IMR-90 (cell line): ENCODE results near the gene CDC42EP5. TPM values are rescaled to one million over a fixed set of nuclear protein-coding genes. Genes with fewer than 3 reads are reported as not detected.

Source experiments
- ATAC-seq: fragments of 200-7000 bp; cut with Tn5 transposase; 2 replicates; pipeline ENCODE4 v1.9.1; 2020; ENCODE audit warnings: low read depth, mild to moderate bottlenecking, moderate library complexity
- BruUV-seq: library from RNA; stranded (reverse); fragments of 400-500 nt; replicated peaks from 2 replicates; lab custom pipeline; 2021; lab: Mats Ljungman, UMichigan
- CTCF ChIA-PET: fragments of 300-600 bp; formaldehyde crosslinking; extraction: SDS; loops from one replicate; lab custom pipeline; 2021; ENCODE audit warnings: antibody characterized with exemption; lab: Yijun Ruan, JAX
- POLR2A ChIA-PET: fragments of 300-600 bp; sonication (Branson Sonifier 250); formaldehyde crosslinking; loops from one replicate; lab custom pipeline; 2022; ENCODE audit warnings: antibody characterized with exemption; ENCODE audit not compliant: unreplicated experiment; lab: Charles Lee
- DNase-seq: peaks from one replicate; pipeline ENCODE4 v3.0.0; 2013
- H2AFZ ChIP-seq: replicated peaks from 2 replicates; pipeline ENCODE3; 2013; ENCODE audit warnings: low read length, mild to moderate bottlenecking; ENCODE audit not compliant: poor library complexity
- H2AK5ac ChIP-seq: 2 replicates; pipeline ENCODE4 v1.6.1; 2013; ENCODE audit warnings: low read depth, low read length, inconsistent platforms
- H2AK9ac ChIP-seq: replicated peaks from 2 replicates; pipeline ENCODE3; 2013; ENCODE audit warnings: mild to moderate bottlenecking, low read depth, low read length, moderate library complexity; ENCODE audit not compliant: poor library complexity
- H2BK120ac ChIP-seq: 2 replicates; pipeline ENCODE4 v1.6.1; 2013; ENCODE audit warnings: low read depth, low read length, inconsistent platforms
- H2BK15ac ChIP-seq: 3 replicates; pipeline ENCODE4 v1.6.1; 2013; ENCODE audit warnings: low read depth, low read length, inconsistent platforms
- H2BK20ac ChIP-seq: 2 replicates; pipeline ENCODE4 v1.6.1; 2013; ENCODE audit warnings: low read depth, mild to moderate bottlenecking, inconsistent platforms, low read length, moderate library complexity
- H2BK5ac ChIP-seq: 2 replicates; pipeline ENCODE4 v1.6.1; 2013; ENCODE audit warnings: mild to moderate bottlenecking, low read depth, low read length, inconsistent platforms; ENCODE audit not compliant: poor library complexity, severe bottlenecking
- H3K14ac ChIP-seq: replicated peaks from 2 replicates; pipeline ENCODE4 v1.6.1; 2013; ENCODE audit warnings: low read depth, low read length, inconsistent platforms
- H3K18ac ChIP-seq: 2 replicates; pipeline ENCODE4 v1.6.1; 2013; ENCODE audit warnings: low read depth, low read length, control low read depth
- H3K23ac ChIP-seq: 2 replicates; pipeline ENCODE4 v1.6.1; 2013; ENCODE audit warnings: low read depth, low read length, inconsistent platforms
- H3K27ac ChIP-seq: 2 replicates; pipeline ENCODE4 v1.5.1; 2013; ENCODE audit warnings: mild to moderate bottlenecking, control low read depth, low read length; ENCODE audit not compliant: insufficient read depth
- H3K27me3 ChIP-seq: 2 replicates; pipeline ENCODE4 v1.6.1; 2013; ENCODE audit warnings: low read length; ENCODE audit not compliant: control insufficient read depth, insufficient read depth
- H3K36me3 ChIP-seq: 2 replicates; pipeline ENCODE4 v1.6.1; 2013; ENCODE audit warnings: low read length, mixed read lengths; ENCODE audit not compliant: control insufficient read depth, insufficient read depth
- H3K4ac ChIP-seq: 2 replicates; pipeline ENCODE4 v1.6.1; 2013; ENCODE audit warnings: low read depth, low read length, inconsistent platforms
- H3K4me1 ChIP-seq: 2 replicates; pipeline ENCODE4 v1.6.1; 2013; ENCODE audit warnings: low read length, mixed read lengths; ENCODE audit not compliant: control insufficient read depth, insufficient read depth
- H3K4me2 ChIP-seq: 2 replicates; pipeline ENCODE4 v1.6.1; 2013; ENCODE audit warnings: low read depth, mild to moderate bottlenecking, control low read depth, low read length, moderate library complexity
- H3K4me3 ChIP-seq: 2 replicates; pipeline ENCODE4 v1.5.1; 2013; ENCODE audit warnings: low read depth, mild to moderate bottlenecking, control low read depth, low read length, moderate library complexity; ENCODE audit not compliant: insufficient read depth
- H3K56ac ChIP-seq: 2 replicates; pipeline ENCODE4 v1.6.1; 2013; ENCODE audit warnings: low read length, inconsistent platforms; ENCODE audit not compliant: insufficient read depth; ENCODE audit errors: extremely low read depth
- H3K79me1 ChIP-seq, 2 experiments: 2 replicates each; pipeline ENCODE4 v1.6.1; 2013; ENCODE audit warnings: low read length in 2 of 2, inconsistent platforms in 1 of 2, low read depth in 1 of 2
- H3K9ac ChIP-seq: 2 replicates; pipeline ENCODE4 v1.6.1; 2013; ENCODE audit warnings: low read depth, low read length, control low read depth
- H3K9me1 ChIP-seq: 2 replicates; pipeline ENCODE4 v1.6.1; 2013; ENCODE audit warnings: low read length, inconsistent platforms; ENCODE audit not compliant: insufficient read depth
- H3K9me3 ChIP-seq: 2 replicates; pipeline ENCODE4 v1.6.1; 2013; ENCODE audit warnings: low read length; ENCODE audit not compliant: control insufficient read depth, insufficient read depth
- H4K20me1 ChIP-seq: 2 replicates; pipeline ENCODE4 v1.6.1; 2013; ENCODE audit warnings: low read length, inconsistent platforms; ENCODE audit not compliant: insufficient read depth
- H4K5ac ChIP-seq: 2 replicates; pipeline ENCODE4 v1.6.1; 2013; ENCODE audit warnings: mild to moderate bottlenecking, low read depth, low read length, control low read depth
- H4K8ac ChIP-seq, 2 experiments: 2 replicates each; pipeline ENCODE4 v1.6.1; 2013; ENCODE audit warnings: low read depth in 2 of 2, low read length in 2 of 2, control low read depth in 1 of 2, inconsistent platforms in 1 of 2
- H4K91ac ChIP-seq: 2 replicates; pipeline ENCODE4 v1.6.1; 2013; ENCODE audit warnings: low read depth, low read length, inconsistent platforms; ENCODE audit not compliant: insufficient read depth
- BHLHE40 ChIP-seq: fragments of 150-350 bp; IDR thresholded peaks from 2 replicates; pipeline ENCODE4 v1.6.1; 2016; ENCODE audit warnings: mild to moderate bottlenecking, low read depth, low read length
- CEBPB ChIP-seq: IDR thresholded peaks from 2 replicates; pipeline ENCODE4 v1.6.1; 2012; ENCODE audit warnings: low read depth, low read length, improper control_type of control experiment
- CHD1 ChIP-seq: IDR thresholded peaks from 2 replicates; pipeline ENCODE4 v1.6.1; 2012; ENCODE audit warnings: low read depth, low read length, improper control_type of control experiment
- MAZ ChIP-seq: IDR thresholded peaks from 2 replicates; pipeline ENCODE4 v1.6.1; 2012; ENCODE audit warnings: low read depth, mild to moderate bottlenecking, low read length, improper control_type of control experiment, moderate library complexity, borderline replicate concordance
- NFE2L2 ChIP-seq: fragments of 150-350 bp; IDR thresholded peaks from 2 replicates; pipeline ENCODE4 v1.6.1; 2016; ENCODE audit warnings: low read depth, mild to moderate bottlenecking, low read length
- RAD21 ChIP-seq: IDR thresholded peaks from 2 replicates; pipeline ENCODE4 v1.6.1; 2012; ENCODE audit warnings: low read length, improper control_type of control experiment
- RCOR1 ChIP-seq: IDR thresholded peaks from 2 replicates; pipeline ENCODE4 v1.6.1; 2012; ENCODE audit warnings: mild to moderate bottlenecking, low read length, improper control_type of control experiment; ENCODE audit not compliant: insufficient replicate concordance
- RFX5 ChIP-seq: IDR thresholded peaks from 2 replicates; pipeline ENCODE4 v1.8.0; 2012; ENCODE audit warnings: low read depth, mild to moderate bottlenecking, low read length, moderate library complexity
- SMC3 ChIP-seq: fragments of 150-350 bp; IDR thresholded peaks from 2 replicates; pipeline ENCODE4 v1.6.1; 2016; ENCODE audit warnings: low read depth, mild to moderate bottlenecking, antibody characterized with exemption, low read length, moderate library complexity
- WGBS, 2 experiments: methylation state at CpG; one replicate each; pipeline versions ENCODE4 v1.1.5 to v1.1.7; 2013; ENCODE audit warnings: missing lambda C conversion rate in 2 of 2; ENCODE audit not compliant: insufficient read length in 1 of 2; ENCODE audit errors: extremely low coverage in 2 of 2; 5-methylcytosine and 5-hydroxymethylcytosine counted together
- dilution Hi-C: fragments of 300-500 bp; cut with HindIII; formaldehyde crosslinking; loops from one replicate; pipeline ENCODE4 v1.14.3; 2018; ENCODE audit warnings: low sequenced_read_pairs; ENCODE audit not compliant: unreplicated experiment
- in situ Hi-C: fragments of 300-500 bp; cut with MboI; formaldehyde crosslinking; loops from 3 replicates; pipeline ENCODE4 v1.14.3; 2019; ENCODE audit warnings: low sequenced_read_pairs, inconsistent platforms, mixed read lengths
- intact Hi-C: fragments of 100-400 bp; cut with micrococcal nuclease; formaldehyde crosslinking; loops from 2 replicates; pipeline ENCODE4 v1.10.0; 2022
- polyA plus RNA-seq, 3 experiments: library from polyadenylated mRNA; depleted of rRNA; stranded (reverse); fragments of >200 nt; gene quantifications; 2 replicates each; pipeline ENCODE4 v1.2.3, GENCODE V29; 2012; ENCODE audit warnings: low replicate concordance in 1 of 3
- total RNA-seq: library from RNA; depleted of rRNA; stranded (reverse); fragments of >200 nt; gene quantifications from 2 replicates; pipeline ENCODE4 v1.2.3, GENCODE V29; 2012
- TF ChIP-seq, protein P1 (sequence below): fragments of 150-350 bp; IDR thresholded peaks from 2 replicates; pipeline ENCODE4 v1.6.1; 2017; ENCODE audit warnings: mild to moderate bottlenecking, antibody characterized with exemption, low read length, low read depth
- TF ChIP-seq, protein P2 (sequence below): fragments of 150-350 bp; IDR thresholded peaks from 2 replicates; pipeline ENCODE4 v1.6.1; 2016; ENCODE audit warnings: low read depth, mild to moderate bottlenecking, low read length, moderate library complexity, borderline replicate concordance
- TF ChIP-seq, protein P3 (sequence below): conservative IDR thresholded peaks from 2 replicates; pipeline ENCODE4 v1.5.1; 2012; ENCODE audit warnings: mild to moderate bottlenecking, low read depth, low read length, improper control_type of control experiment

Gene CDC42EP5
- total and polyA plus RNA-seq, 2 of the 4 experiments (the other 2 are of a cell fraction), result 7.2 to 25.3 TPM

DNA sequence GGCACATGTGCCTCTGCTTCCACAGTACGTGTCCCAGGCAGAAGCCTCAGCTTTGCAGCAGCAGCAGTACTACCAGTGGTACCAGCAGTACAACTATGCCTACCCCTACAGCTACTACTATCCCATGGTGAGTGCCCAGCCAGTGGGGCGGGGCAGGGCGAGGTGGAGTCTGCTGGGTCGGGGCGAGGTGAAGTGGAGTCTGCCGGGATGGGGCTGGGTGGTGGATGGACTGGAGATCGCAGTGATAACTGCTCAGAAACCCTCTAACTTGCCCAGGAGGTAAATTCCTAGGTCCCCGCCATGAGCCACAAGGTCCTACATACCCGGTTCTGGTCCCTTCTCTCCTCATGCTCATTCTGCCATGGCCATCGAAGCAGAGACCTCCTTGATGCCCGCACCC, 20.5 kb downstream of the CDC42EP5 start:
- peaks cover 66% of the 10 kb centered on the region for H3K36me3 ChIP-seq
- no peak overlapping the region for H3K18ac ChIP-seq
- H3K79me1 ChIP-seq, result peaks cover 21 to 60% of the 10 kb centered on the region in 2 experiments
- dilution Hi-C loops, result no loop called here
- WGBS, 2 experiments, result 92% methylated on average over 2 of the region's 11 CpGs; no CpG with 5 or more reads in 1 of the 2 experiments
- BruUV-seq, result no TSS peak
- H3K4me2 ChIP-seq, result no peak overlapping the region
- peaks cover 73% of the 10 kb centered on the region for H4K20me1 ChIP-seq
- no peak overlapping the region for H3K14ac ChIP-seq
- no peak overlapping the region for H2AK5ac ChIP-seq
- DNase-seq (no peak), ATAC-seq (no peak)
- no peak overlapping the region for H3K23ac ChIP-seq
- H2BK5ac ChIP-seq, result no peak overlapping the region
- no peak overlapping the region for H4K5ac ChIP-seq
- ChIA-PET POLR2A (no interaction called here), CTCF (no interaction called here)
- H4K91ac ChIP-seq, result no peak overlapping the region
- TF ChIP-seq BHLHE40 (no peak), MAZ (no peak), CEBPB (no peak), NFE2L2 (no peak), SMC3 (no peak), RFX5 (no peak), RAD21 (no peak), CHD1 (no peak), RCOR1 (no peak)
- TF ChIP-seq, protein P1, sequence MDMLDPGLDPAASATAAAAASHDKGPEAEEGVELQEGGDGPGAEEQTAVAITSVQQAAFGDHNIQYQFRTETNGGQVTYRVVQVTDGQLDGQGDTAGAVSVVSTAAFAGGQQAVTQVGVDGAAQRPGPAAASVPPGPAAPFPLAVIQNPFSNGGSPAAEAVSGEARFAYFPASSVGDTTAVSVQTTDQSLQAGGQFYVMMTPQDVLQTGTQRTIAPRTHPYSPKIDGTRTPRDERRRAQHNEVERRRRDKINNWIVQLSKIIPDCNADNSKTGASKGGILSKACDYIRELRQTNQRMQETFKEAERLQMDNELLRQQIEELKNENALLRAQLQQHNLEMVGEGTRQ, result no peak
- TF ChIP-seq, protein P2, sequence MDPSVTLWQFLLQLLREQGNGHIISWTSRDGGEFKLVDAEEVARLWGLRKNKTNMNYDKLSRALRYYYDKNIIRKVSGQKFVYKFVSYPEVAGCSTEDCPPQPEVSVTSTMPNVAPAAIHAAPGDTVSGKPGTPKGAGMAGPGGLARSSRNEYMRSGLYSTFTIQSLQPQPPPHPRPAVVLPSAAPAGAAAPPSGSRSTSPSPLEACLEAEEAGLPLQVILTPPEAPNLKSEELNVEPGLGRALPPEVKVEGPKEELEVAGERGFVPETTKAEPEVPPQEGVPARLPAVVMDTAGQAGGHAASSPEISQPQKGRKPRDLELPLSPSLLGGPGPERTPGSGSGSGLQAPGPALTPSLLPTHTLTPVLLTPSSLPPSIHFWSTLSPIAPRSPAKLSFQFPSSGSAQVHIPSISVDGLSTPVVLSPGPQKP, result no peak
- TF ChIP-seq, protein P3, sequence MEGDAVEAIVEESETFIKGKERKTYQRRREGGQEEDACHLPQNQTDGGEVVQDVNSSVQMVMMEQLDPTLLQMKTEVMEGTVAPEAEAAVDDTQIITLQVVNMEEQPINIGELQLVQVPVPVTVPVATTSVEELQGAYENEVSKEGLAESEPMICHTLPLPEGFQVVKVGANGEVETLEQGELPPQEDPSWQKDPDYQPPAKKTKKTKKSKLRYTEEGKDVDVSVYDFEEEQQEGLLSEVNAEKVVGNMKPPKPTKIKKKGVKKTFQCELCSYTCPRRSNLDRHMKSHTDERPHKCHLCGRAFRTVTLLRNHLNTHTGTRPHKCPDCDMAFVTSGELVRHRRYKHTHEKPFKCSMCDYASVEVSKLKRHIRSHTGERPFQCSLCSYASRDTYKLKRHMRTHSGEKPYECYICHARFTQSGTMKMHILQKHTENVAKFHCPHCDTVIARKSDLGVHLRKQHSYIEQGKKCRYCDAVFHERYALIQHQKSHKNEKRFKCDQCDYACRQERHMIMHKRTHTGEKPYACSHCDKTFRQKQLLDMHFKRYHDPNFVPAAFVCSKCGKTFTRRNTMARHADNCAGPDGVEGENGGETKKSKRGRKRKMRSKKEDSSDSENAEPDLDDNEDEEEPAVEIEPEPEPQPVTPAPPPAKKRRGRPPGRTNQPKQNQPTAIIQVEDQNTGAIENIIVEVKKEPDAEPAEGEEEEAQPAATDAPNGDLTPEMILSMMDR, result no peak
- H2AFZ ChIP-seq, result no peak overlapping the region
- peaks cover 6% of the 10 kb centered on the region for H3K4me1 ChIP-seq
- H3K9me1 ChIP-seq, result peaks cover 6% of the 10 kb centered on the region; the same call in 1 of the 2 replicates
- intact Hi-C loops, result no loop called here
- H2AK9ac ChIP-seq, result no peak overlapping the region
- H3K4me3 ChIP-seq, result no peak overlapping the region
- H2BK15ac ChIP-seq, result no peak overlapping the region
- H3K56ac ChIP-seq, result no peak overlapping the region
- no peaks in the 10 kb centered on the region for H3K27me3 ChIP-seq
- H3K4ac ChIP-seq, result no peak overlapping the region
- no peak overlapping the region for H2BK120ac ChIP-seq
- H2BK20ac ChIP-seq, result no peak overlapping the region
- no peak overlapping the region for H3K27ac ChIP-seq
- in situ Hi-C loops, result loop anchor here (10.0 to 25.0 kb wide), 6 partner anchors 248 to 1685 kb away; partner anchors contain the start of genes NAT14, NDUFA3, OSCAR and PRPF31
- no peak overlapping the region for H4K8ac ChIP-seq
- no peak overlapping the region for H3K9ac ChIP-seq
- H3K9me3 ChIP-seq, result no peaks in the 10 kb centered on the region
